GM18511 (cell line): Measurements from ENCODE around the gene AMFR.

Experiments used
- ATAC-seq: cut with Tn5 transposase; IDR thresholded peaks from one replicate; pipeline ENCODE4 v1.9.1; 2021; ENCODE audit warnings: mild to moderate bottlenecking, moderate library complexity; ENCODE audit not compliant: unreplicated experiment

AMFR gene

GRCh38 chr16:56424404-56424764 lies 961 bp downstream of the AMFR start:
- ATAC-seq: no peak

- ATAC-seq: no peak
Observed at GRCh38 chr16:56423584-56424403, 1.6 kb downstream of the AMFR start.

GRCh38 chr16:56422896-56423441 lies 2.4 kb downstream of the AMFR start:
- ATAC-seq: no peak

- ATAC-seq: no peak
Observed at GRCh38 chr16:56421976-56422669, 3.2 kb downstream of the AMFR start.

GRCh38 chr16:56421313-56421712 lies 4.0 kb downstream of the AMFR start:
- ATAC-seq: no peak

GRCh38 chr16:56420613-56421012 lies 4.7 kb downstream of the AMFR start:
- ATAC-seq: no peak

GRCh38 chr16:56419740-56420548 lies 5.4 kb downstream of the AMFR start:
- no peak for ATAC-seq

GRCh38 chr16:56417138-56417537 lies 8.2 kb downstream of the AMFR start:
- no peak for ATAC-seq

GRCh38 chr16:56415875-56416274 lies 9.5 kb downstream of the AMFR start:
- ATAC-seq: no peak

GRCh38 chr16:56414366-56414765 lies 11.0 kb downstream of the AMFR start:
- ATAC-seq: no peak

GRCh38 chr16:56413381-56413780 lies 12.0 kb downstream of the AMFR start:
- no peak for ATAC-seq

- no peak for ATAC-seq
Observed at GRCh38 chr16:56411624-56412023, 13.7 kb downstream of the AMFR start.

- ATAC-seq: no peak
Observed at GRCh38 chr16:56411123-56411522, 14.2 kb downstream of the AMFR start.

GRCh38 chr16:56409195-56409594 lies 16.1 kb downstream of the AMFR start:
- no peak for ATAC-seq

- no peak for ATAC-seq
Observed at GRCh38 chr16:56408379-56409098, 16.8 kb downstream of the AMFR start.

- no peak for ATAC-seq
Observed at GRCh38 chr16:56405977-56406672, 19.2 kb downstream of the AMFR start.

GRCh38 chr16:56401482-56401881 lies 23.9 kb downstream of the AMFR start:
- ATAC-seq: no peak

GRCh38 chr16:56400458-56400857 lies 24.9 kb downstream of the AMFR start:
- no peak for ATAC-seq

GRCh38 chr16:56399486-56399885 lies 25.9 kb downstream of the AMFR start:
- no peak for ATAC-seq

- ATAC-seq: no peak
Observed at GRCh38 chr16:56399047-56399446, 26.3 kb downstream of the AMFR start.
